ENCODE data around the gene TBXAS1.

Gene TBXAS1

GRCh38 chr7:140025814-140026433 is 196.9 kb downstream of the TBXAS1 start:
- DNase-seq = no peak

- no peak for DNase-seq
Measured at GRCh38 chr7:140026935-140027334, 197.9 kb downstream of the TBXAS1 start.

GRCh38 chr7:140027858-140028257 is 198.8 kb downstream of the TBXAS1 start:
- no peak for DNase-seq

- no peak for DNase-seq
Measured at GRCh38 chr7:140028311-140028710, 199.2 kb downstream of the TBXAS1 start.

- DNase-seq = no peak
Measured at GRCh38 chr7:140029072-140029471, 200.0 kb downstream of the TBXAS1 start.

- DNase-seq = no peak
Measured at GRCh38 chr7:140031364-140031763, 202.3 kb downstream of the TBXAS1 start.

- DNase-seq = no peak
Measured at GRCh38 chr7:140033036-140033435, 204.0 kb downstream of the TBXAS1 start.

GRCh38 chr7:140033779-140034363 is 204.8 kb downstream of the TBXAS1 start:
- no peak for DNase-seq

GRCh38 chr7:140034421-140034820 is 205.4 kb downstream of the TBXAS1 start:
- no peak for DNase-seq

- no peak for DNase-seq
Measured at GRCh38 chr7:140035400-140036223, 206.5 kb downstream of the TBXAS1 start.

- peak in 1 of 5 experiments; percentile 49 for DNase-seq
Measured at GRCh38 chr7:140036224-140036962, 207.3 kb downstream of the TBXAS1 start.

- no peak for DNase-seq
Measured at GRCh38 chr7:140039066-140039465, 210.0 kb downstream of the TBXAS1 start.

- DNase-seq = no peak
Measured at GRCh38 chr7:140039896-140040295, 210.8 kb downstream of the TBXAS1 start.

GRCh38 chr7:140041659-140042385 is 212.8 kb downstream of the TBXAS1 start:
- no peak for DNase-seq

GRCh38 chr7:140042386-140042670 is 213.3 kb downstream of the TBXAS1 start:
- DNase-seq = no peak

GRCh38 chr7:140044251-140044650 is 215.2 kb downstream of the TBXAS1 start:
- no peak for DNase-seq

- no peak for DNase-seq
Measured at GRCh38 chr7:140045697-140046096, 216.6 kb downstream of the TBXAS1 start.

GRCh38 chr7:140047197-140047596 is 218.1 kb downstream of the TBXAS1 start:
- DNase-seq = no peak

GRCh38 chr7:140048138-140048537 is 219.1 kb downstream of the TBXAS1 start:
- DNase-seq = no peak

- no peak for DNase-seq
Measured at GRCh38 chr7:140048989-140049338, 219.9 kb downstream of the TBXAS1 start.

GRCh38 chr7:140049339-140050024 is 220.4 kb downstream of the TBXAS1 start:
- DNase-seq = no peak

GRCh38 chr7:140050100-140050499 is 221.0 kb downstream of the TBXAS1 start:
- no peak for DNase-seq
